Measurements from ENCODE around the gene PTPRN2. TPM values are rescaled to one million over a fixed set of nuclear protein-coding genes. Genes with fewer than 3 reads are reported as not detected.

PTPRN2 gene
- total and polyA plus RNA-seq, 2 of the 13 experiments (the other 11 are each of a cell fraction or from before 2014, with no cell fraction given): 2.5 to 24.2 TPM

DNA sequence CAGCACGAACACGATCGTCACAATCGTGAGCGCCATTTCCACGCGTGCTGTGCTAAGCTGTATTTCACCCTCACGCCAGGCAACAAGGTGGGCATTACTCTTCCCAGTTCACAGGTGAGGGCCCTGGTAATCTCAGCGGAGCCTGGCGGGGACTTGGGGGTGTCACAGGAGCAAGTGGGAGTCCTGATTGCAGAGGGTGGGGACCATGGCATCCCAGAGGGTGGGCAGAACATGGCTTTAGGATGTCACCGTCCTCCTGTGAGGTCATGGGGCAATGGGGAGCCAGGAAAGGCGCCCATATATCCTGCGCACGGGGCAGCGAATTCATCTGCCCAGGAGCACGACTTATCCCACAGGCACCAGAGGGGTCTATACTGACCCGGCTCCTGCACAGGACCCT, 761.1 kb downstream of the PTPRN2 start:
- in situ Hi-C loops (cut with HindIII; ENCODE audit: extremely low pct_ligation_motif_present, low pct_unique_long_range_greater_than_20kb) (no loop called here), intact Hi-C loops (cut with micrococcal nuclease; ENCODE audit: unreplicated experiment) (no loop called here)
- ChIA-PET POLR2A (no interaction called here), CTCF (ENCODE audit: low intra/inter-chr PET ratio, low total read pairs) (no interaction called here)
- WGBS (ENCODE audit: low lambda C conversion rate): 88% methylated on average over 13 of the region's 17 CpGs
- Histone ChIP-seq H3K36me3 (replicated peaks in 1 of 2; ENCODE audit: control insufficient read depth in 1 of 2, insufficient read depth in 2 of 2, low read length in 2 of 2) (no peaks in the 10 kb centered on the region), H3K4me2 (ENCODE audit: low read depth, low read length) (no peak overlapping the region), H3K27me3 (ENCODE audit: control insufficient read depth in 1 of 2, insufficient read depth in 2 of 2, low read length in 2 of 2) (no peaks in the 10 kb centered on the region), H3K27ac (ENCODE audit: extremely low read length, insufficient read depth, low read length) (no peak overlapping the region), H3K9ac (ENCODE audit: insufficient read depth, low read depth, low read length) (no peak overlapping the region), H3K4me3 (replicated peaks in 1 of 3; ENCODE audit: insufficient read depth in 1 of 3, low read depth in 2 of 3, low read length in 3 of 3) (no peak overlapping the region), H3K9me3 (ENCODE audit: low read length) (no peaks in the 10 kb centered on the region), H4K20me1 (ENCODE audit: insufficient read depth, low read length) (no peaks in the 10 kb centered on the region), H2AFZ (ENCODE audit: low read length) (no peak overlapping the region), H3K79me2 (ENCODE audit: insufficient read depth, low read length) (no peaks in the 10 kb centered on the region), H3K4me1 (ENCODE audit: insufficient read depth, low read length) (no peaks in the 10 kb centered on the region)
- FAIRE-seq (no peak), ATAC-seq (no peak), DNase-seq (ENCODE audit: low spot score) (no peak)
- BruUV-seq (replicated peaks): no TSS peak
- TF ChIP-seq TBL1XR1 (IDR thresholded peaks at IDR 0.05; ENCODE audit: borderline replicate concordance, low read length, partially characterized antibody) (no peak), RFX3 (CRISPR knock-in tag; IDR thresholded peaks at IDR 0.05) (no peak), ZNF333 (CRISPR knock-in tag; IDR thresholded peaks at IDR 0.05; ENCODE audit: borderline replicate concordance) (no peak), ZNF883 (CRISPR knock-in tag; IDR thresholded peaks at IDR 0.05; ENCODE audit: not compliant biosample characterization) (no peak), ZMAT3 (CRISPR knock-in tag; conservative IDR thresholded peaks at IDR 0.05) (no peak), XRCC5 (optimal IDR thresholded peaks at IDR 0.05; ENCODE audit: low read length) (no peak)

- ChIA-PET POLR2A (no interaction called here), CTCF (ENCODE audit: low intra/inter-chr PET ratio, low total read pairs) (no interaction called here)
- no peaks in the 10 kb centered on the region for H3K36me3 ChIP-seq (replicated peaks in 1 of 2; ENCODE audit: control insufficient read depth in 1 of 2, insufficient read depth in 2 of 2, low read length in 2 of 2)
- no peaks in the 10 kb centered on the region for H4K20me1 ChIP-seq (ENCODE audit: insufficient read depth, low read length)
- H3K9ac ChIP-seq (ENCODE audit: insufficient read depth, low read depth, low read length): no peak overlapping the region
- H2AFZ ChIP-seq (ENCODE audit: low read length): no peak overlapping the region
- no peak overlapping the region for H3K4me2 ChIP-seq (ENCODE audit: low read depth, low read length)
- H3K9me3 ChIP-seq (ENCODE audit: low read length): no peaks in the 10 kb centered on the region
- H3K79me2 ChIP-seq (ENCODE audit: insufficient read depth, low read length): no peaks in the 10 kb centered on the region
- H3K27ac ChIP-seq (ENCODE audit: extremely low read length, insufficient read depth, low read length): no peak overlapping the region
- intact Hi-C loops (cut with micrococcal nuclease; ENCODE audit: unreplicated experiment) (no loop called here), in situ Hi-C loops (cut with HindIII; ENCODE audit: extremely low pct_ligation_motif_present, low pct_unique_long_range_greater_than_20kb) (no loop called here)
- H3K4me1 ChIP-seq (ENCODE audit: insufficient read depth, low read length): no peaks in the 10 kb centered on the region
- FAIRE-seq: no peak
- H3K4me3 ChIP-seq (replicated peaks in 1 of 3; ENCODE audit: insufficient read depth in 1 of 3, low read depth in 2 of 3, low read length in 3 of 3): no peak overlapping the region
- DNase-seq (ENCODE audit: low spot score): no peak
- no peak for ATAC-seq
- 55% methylated on average over 6 of the region's 6 CpGs for WGBS (ENCODE audit: low lambda C conversion rate)
- H3K27me3 ChIP-seq (ENCODE audit: control insufficient read depth in 1 of 2, insufficient read depth in 2 of 2, low read length in 2 of 2): no peaks in the 10 kb centered on the region
- BruUV-seq (replicated peaks): no TSS peak
- TF ChIP-seq, protein P1, sequence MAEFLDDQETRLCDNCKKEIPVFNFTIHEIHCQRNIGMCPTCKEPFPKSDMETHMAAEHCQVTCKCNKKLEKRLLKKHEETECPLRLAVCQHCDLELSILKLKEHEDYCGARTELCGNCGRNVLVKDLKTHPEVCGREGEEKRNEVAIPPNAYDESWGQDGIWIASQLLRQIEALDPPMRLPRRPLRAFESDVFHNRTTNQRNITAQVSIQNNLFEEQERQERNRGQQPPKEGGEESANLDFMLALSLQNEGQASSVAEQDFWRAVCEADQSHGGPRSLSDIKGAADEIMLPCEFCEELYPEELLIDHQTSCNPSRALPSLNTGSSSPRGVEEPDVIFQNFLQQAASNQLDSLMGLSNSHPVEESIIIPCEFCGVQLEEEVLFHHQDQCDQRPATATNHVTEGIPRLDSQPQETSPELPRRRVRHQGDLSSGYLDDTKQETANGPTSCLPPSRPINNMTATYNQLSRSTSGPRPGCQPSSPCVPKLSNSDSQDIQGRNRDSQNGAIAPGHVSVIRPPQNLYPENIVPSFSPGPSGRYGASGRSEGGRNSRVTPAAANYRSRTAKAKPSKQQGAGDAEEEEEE (CRISPR knock-in tag; IDR thresholded peaks at IDR 0.05; ENCODE audit: borderline replicate concordance): no peak
- TF ChIP-seq HIVEP1 (CRISPR knock-in tag; IDR thresholded peaks at IDR 0.05): no peak
- no peak for TF ChIP-seq PLRG1 (conservative IDR thresholded peaks at IDR 0.05)
- TF ChIP-seq, protein P2, sequence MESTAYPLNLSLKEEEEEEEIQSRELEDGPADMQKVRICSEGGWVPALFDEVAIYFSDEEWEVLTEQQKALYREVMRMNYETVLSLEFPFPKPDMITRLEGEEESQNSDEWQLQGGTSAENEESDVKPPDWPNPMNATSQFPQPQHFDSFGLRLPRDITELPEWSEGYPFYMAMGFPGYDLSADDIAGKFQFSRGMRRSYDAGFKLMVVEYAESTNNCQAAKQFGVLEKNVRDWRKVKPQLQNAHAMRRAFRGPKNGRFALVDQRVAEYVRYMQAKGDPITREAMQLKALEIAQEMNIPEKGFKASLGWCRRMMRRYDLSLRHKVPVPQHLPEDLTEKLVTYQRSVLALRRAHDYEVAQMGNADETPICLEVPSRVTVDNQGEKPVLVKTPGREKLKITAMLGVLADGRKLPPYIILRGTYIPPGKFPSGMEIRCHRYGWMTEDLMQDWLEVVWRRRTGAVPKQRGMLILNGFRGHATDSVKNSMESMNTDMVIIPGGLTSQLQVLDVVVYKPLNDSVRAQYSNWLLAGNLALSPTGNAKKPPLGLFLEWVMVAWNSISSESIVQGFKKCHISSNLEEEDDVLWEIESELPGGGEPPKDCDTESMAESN (CRISPR knock-in tag; conservative IDR thresholded peaks at IDR 0.05): no peak
- no peak for TF ChIP-seq BHLHE40 (IDR thresholded peaks at IDR 0.05; ENCODE audit: low read length)
- TF ChIP-seq SRF (IDR thresholded peaks at IDR 0.05; ENCODE audit: low read depth, low read length): no peak
- TF ChIP-seq IRF9 (CRISPR knock-in tag; IDR thresholded peaks at IDR 0.05; ENCODE audit: borderline replicate concordance): no peak
- no peak for TF ChIP-seq ZNF329 (CRISPR knock-in tag; IDR thresholded peaks at IDR 0.05; ENCODE audit: low read depth)
- TF ChIP-seq, protein P3, sequence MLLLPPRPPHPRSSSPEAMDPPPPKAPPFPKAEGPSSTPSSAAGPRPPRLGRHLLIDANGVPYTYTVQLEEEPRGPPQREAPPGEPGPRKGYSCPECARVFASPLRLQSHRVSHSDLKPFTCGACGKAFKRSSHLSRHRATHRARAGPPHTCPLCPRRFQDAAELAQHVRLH (CRISPR knock-in tag; IDR thresholded peaks at IDR 0.05; ENCODE audit: borderline replicate concordance, low read depth): no peak
Measured at GRCh38 chr7:157825325-157825724, 762.3 kb downstream of the PTPRN2 start.
